Keratinocyte (primary cell): ENCODE results near the gene GADD45G.

Experiments
- CTCF ChIP-seq, 3 experiments: IDR thresholded peaks in 1 of 3; conservative IDR thresholded peaks in 1 of 3; optimal IDR thresholded peaks in 1 of 3; 2 replicates in 2 of 3; 3 replicates in 1 of 3; pipeline versions ENCODE3 to v1.5.1; 2011; ENCODE audit warnings: low read length in 3 of 3, mild to moderate bottlenecking in 3 of 3, moderate library complexity in 2 of 3, control low read depth in 1 of 3, inconsistent platforms in 1 of 3; ENCODE audit not compliant: insufficient read depth in 2 of 3; ENCODE audit errors: extremely low read depth in 1 of 3
- EZH2 ChIP-seq: IDR thresholded peaks from one replicate; pipeline ENCODE4 v1.6.1; 2012; ENCODE audit warnings: inconsistent platforms, mild to moderate bottlenecking, low read length, moderate library complexity

- TF ChIP-seq CTCF (optimal IDR thresholded peaks at IDR 0.05 in 1 of 3, IDR thresholded peaks at IDR 0.05 in 1 of 3, conservative IDR thresholded peaks at IDR 0.05 in 1 of 3; ENCODE audit: extremely low read depth in 1 of 3, insufficient read depth in 2 of 3, low read length in 3 of 3) (no peak), EZH2 (no peak)
Observed at GRCh38 chr9:89613912-89614892, 9.4 kb downstream of the GADD45G start.
